Stimulated activated CD4-positive, alpha-beta T cell treated with anti-CD3 and anti-CD28 coated beads, Interleukin-1b, Interleukin-23, amount 100 ng/mL, for 4 hours (primary cell): ENCODE results near the gene GALNT9.

Experiments used
- DNase-seq, 2 donors: peaks; one replicate each; pipeline ENCODE4 v3.0.0-alpha.2; 2020; ENCODE audit warnings: low read depth in 2 of 2

The GALNT9 gene

DNA sequence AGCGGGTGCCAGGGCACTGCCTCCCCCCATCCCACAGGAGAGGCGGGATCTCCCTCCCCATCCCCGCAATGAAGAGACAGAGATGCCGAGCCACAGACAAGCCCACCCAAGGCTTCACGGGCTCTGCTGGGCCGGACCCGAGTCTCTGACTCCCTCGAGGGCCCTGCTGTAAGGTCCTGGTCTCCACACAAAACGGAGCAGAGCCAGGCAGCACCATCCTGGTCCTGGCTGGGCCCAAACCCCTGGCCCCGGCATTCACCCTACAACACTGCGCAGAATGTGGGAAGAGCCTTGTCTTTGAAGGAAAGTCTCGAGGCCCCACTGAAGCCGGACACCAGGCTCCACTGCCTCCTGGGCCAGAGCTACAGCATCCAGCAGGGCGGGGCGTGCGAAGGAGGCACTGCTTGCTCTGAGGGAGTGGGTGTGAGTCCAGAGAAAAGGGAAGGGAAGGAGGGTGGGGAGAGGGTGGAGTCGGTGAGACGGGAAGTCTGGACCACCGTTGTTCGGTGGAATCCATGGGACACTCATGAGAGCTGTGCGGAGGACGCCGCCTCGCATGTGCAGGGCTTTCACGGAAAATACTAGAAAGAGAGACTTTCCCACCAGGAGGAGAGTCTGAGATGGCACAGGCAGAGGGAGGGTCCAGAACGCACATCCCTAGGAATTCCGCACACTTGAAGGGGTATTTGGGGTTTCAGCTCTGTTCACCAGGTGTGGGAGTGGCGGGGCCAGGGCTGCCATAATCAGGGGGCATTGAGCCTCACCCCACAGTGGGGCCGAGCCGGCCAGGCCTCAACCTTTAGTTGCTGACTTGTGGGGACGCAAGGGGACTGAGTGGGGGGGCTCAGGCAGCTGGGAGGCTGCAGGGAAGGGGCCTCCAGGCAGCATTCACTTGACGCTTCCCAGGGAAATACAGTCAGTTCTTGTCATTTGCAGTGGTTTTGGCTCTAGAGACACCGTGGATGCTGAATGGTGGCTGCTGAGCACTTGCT lies 36.8 kb downstream of the GALNT9 start:
- no peak for DNase-seq

DNA sequence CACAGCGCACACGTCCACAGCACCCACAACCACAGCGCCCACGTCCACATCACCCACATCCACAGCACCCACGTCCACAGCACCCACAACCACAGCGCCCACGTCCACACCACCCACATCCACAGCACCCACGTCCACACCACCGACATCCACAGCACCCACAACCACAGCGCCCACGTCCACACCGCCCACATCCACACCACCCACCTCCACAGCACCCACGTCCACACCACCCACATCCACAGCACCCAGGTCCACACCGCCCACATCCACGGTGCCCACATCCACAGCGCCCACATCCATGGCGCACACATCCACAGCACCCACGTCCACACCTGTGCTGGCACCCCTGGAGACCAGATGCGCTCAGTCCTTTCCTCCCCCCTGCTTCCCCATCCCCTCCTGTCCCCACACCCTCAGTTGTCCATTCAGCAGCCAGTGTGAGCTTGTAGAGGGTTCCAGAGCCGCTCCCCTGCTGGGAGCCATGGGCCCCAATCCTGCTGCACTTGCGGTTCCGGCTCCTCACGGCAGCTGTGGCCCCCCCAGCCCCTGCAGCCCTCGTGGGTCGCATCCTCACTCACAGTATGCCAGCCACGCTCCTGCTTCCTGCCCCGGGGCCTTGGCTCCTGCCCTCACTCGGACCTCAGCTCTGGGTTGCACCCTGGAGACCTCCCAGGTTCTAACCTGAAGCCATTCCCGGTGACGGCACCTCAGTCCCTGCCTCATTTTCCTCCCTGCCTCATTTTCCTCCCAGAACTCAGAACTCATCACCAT lies 37.8 kb downstream of the GALNT9 start:
- DNase-seq = no peak

DNA sequence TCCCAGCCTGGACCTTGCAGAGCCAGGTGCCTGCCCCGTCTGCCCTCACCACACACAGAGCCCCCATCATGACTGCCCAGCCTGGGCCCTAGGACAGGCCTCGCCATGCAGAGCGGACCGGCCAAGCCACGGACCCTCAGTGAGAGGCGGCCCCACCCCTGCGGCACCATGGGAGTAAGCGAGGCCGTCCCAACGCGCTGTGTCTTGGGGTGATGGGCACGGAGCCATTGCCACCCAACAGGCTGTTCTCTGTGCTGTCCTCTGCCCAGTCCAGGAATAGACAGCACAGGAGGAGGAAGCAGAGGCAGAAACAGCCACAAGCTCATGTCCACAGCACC lies 39.2 kb downstream of the GALNT9 start:
- no peak for DNase-seq

DNA sequence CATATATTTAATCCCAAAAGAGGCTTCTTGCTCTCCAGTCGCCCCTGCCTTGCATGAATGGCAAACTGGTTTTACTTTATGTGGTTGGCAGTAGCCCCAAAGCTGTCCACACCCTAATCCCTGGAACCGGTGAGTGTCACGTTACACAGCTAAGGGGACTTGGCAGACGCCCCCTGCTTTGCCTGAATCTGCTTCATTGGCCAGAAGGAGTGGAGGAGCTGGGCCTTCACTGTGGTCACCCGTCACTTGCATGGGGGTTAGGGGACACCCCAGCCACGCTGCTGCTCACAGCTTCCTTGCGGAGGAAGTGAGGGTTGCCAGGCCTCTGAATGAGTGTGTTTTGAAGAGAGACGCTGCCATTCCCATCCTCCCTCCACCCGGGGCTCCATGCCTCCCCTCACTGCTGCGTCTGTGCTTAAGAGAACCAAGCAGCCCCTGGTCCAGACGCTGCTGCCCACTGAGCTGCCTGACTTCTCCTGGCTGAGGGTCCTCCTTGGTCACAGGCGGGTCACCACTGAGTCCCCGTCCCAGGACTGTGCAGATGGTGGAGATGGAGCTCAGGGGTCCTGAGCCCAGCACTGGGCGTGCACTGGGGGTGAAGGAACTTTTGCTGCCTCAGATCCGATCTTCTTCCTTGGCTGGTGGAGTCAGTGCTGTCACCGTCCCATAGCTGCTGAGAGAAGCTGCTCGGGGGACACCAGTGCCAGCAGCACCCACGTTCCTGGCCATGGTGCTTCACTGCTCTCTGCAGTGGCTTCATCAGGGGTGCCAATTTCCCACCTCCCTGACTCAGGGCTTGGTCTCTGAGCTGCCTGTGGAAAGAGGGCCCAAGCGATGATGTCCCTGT lies 39.8 kb downstream of the GALNT9 start:
- no peak for DNase-seq

DNA sequence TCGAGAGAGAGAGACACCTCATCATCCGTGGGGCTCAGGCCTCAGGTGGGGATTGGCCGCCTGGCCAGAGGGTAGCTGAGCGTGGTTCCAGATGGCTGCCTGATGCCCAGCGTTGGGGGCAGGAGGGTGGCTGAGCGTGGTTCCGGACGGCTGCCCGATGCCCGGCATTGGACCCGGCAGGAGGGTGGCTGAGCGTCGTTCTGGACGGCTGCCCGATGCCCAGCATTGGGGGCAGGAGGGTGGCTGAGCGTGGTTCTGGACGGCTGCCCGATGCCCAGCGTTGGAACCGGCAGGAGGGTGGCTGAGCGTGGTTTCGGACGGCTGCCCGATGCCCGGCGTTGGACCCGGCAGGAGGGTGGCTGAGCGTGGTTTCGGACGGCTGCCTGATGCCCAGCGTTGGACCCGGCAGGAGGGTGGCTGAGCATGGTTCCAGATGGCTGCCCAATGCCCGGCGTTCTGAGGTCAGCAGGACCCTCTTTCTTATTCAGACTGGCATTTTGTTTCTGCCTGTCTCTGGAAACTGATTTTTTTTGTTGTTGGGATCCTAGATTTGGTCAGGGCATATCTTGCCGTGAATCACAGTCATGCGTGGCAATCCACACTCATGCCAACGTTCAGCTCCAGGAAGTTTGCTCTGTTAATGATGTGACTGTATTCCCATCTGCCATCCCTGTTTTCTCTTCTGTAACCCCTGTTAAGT lies 40.7 kb downstream of the GALNT9 start:
- DNase-seq = no peak

DNA sequence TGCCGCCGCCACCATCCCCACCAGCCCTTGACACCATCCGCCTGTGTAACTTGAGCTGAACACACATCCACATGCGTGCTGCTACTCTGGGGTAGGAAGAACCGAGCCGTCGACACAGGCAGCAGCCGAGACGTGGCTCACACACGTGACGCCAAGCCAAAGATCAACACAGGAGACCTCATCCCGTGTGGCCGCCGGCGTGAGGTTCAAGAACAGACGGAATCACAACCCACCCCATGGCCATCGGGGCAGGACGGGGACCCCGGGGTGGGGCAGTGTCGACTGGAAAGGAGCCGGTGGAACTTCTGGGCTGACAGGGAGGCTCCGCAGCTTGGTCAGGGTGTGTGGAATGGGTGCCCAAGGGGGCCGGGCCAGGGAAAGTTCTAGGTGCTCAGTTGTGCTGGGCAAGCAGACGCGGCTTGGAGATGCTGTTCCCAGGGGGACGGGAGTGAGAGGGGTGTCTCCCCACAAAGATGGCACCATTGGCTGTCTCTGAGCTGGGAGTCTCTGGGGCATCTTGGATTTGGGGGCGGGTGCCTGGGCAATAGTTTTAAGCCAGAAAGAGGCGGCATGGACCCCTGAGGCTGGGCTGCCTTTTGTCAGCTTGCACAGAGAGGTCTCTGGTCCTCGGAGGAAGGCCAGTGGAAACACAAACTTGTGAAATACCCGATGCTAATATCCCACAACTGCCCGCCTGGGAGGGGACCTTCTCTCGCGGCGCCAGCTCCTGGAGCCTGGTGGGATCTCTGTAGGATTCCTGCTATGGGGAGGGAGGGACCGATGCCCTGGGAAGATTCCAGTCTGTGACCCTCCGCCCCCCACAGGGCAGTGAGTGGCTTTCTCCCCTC lies 41.8 kb downstream of the GALNT9 start:
- DNase-seq = no peak

DNA sequence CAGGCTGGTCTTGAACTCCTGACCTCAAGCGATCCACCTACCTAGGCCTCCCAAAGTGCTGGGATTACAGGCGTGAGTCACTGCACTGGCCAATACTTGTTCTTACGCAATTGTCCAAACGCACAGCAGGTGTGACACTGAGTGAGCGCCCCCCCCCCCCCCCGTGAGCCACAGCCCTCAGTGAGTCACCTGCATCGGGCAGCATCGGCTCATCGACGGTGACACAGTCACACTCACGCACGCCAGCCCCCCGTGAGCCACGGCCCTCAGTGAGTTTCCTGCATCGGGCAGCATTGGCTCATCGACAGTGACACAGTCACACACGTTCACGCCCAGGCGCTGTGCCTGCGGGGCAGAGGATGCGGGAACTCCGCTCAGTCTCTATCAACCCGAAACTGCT lies 42.5 kb downstream of the GALNT9 start:
- DNase-seq = no peak

DNA sequence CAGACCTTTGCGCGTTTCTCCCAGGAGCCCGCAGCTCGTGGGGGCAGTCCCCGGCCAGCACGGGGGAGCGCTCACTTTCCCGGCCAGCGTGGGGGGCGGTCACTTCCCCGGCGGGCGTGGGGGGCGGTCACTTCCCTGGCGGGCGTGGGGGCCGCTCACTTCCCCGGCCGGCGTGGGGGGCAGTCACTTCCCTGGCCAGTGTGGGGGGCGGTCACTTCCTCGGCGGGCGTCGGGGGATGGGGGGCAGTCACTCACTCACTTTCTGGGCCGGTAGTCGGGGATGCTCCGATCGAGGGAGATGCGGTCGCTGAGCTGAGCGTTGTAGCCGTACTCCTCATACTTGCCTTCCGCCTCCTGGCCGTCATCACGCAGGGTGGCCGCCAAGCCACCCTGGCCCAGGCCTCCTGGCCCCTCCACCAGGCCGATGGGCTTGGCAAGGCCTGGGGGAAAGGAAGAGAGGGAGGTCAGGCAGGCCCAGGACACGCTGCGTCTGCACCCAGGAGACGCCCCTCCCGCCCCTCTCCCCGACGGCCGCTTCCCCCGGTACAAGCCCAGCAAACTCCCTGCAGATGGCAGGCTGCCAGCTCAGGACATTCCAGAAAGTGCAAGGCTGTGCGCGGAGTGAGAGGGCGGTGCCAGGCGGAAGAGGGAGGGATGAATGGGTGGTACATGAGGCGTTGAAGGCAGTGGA lies 43.3 kb downstream of the GALNT9 start:
- DNase-seq = no peak

DNA sequence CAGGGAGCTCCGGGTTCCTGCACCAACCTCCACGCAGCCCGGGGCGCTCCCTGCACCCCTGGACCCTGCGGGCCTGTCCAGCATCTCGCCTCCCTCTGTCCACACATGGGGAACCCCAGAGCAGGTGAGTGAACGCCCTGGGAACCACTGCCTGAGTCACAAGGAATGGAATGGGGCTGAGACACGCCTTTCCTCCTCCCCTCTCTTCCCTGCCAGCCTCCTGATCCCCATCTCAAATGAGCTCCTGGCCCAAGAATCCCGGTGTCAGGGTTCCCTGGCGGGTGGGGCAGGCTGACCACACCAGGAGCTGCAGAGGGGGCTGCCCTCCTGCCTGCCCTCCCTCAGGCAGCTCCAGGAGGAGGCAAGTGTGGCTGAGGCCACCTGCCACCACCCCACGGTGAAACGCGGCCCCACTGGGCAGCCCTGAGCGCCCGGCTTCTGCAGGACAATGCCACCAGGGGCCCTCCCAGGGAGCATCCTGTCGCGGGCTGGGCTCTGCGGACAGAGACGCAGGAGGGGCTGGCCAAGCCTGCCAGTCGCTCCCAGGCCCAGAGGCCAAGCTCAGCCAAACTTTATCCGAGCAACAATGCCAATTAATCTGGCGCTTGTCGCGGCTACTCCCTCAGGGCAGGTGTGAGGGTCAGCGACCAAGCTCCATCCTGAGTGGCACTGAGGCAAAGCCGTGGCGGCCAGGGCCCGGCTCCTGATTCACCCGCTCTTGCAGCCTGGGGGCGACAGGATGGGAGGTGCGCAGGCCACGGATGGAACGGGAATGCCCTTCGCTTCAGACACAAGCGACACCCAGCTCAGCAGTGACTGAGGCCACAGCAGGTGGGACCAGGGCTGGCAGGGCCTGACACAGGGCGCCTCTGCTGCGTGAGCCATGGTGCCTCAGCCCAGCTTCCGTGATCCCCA lies 44.3 kb downstream of the GALNT9 start:
- DNase-seq = no peak

DNA sequence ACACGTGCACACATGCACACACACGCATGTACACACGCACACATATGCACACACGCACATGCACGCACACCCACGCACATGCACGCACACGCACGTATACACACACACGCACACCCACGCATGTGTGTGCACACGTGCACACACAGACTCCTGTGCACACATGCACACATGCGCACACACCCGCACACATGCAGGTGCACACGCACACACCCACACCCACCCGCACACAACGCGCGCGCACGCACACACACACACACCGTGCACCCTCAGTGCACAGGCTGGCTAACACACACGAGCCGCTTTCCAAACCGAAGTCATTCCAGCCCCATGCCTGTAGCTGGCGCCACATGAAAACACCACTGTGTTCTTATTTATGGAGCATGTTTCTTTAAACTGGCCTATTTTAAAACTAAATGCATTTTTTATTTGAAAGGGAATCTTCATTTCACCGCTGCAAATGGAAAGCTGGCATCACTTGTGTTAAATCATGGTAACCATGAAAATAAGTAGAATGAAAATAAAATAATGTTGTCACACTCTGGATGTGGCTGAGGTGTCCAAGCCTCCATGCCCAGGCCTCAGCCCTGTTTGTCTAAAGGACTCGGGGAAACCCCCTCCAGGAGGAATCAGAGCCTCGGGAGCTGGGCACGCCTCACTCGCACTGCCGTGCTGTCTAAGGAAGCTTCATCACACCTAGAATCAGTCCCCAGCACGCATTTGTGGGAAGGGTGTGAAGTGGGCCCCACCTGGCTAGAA lies 45.1 kb downstream of the GALNT9 start:
- no peak for DNase-seq

DNA sequence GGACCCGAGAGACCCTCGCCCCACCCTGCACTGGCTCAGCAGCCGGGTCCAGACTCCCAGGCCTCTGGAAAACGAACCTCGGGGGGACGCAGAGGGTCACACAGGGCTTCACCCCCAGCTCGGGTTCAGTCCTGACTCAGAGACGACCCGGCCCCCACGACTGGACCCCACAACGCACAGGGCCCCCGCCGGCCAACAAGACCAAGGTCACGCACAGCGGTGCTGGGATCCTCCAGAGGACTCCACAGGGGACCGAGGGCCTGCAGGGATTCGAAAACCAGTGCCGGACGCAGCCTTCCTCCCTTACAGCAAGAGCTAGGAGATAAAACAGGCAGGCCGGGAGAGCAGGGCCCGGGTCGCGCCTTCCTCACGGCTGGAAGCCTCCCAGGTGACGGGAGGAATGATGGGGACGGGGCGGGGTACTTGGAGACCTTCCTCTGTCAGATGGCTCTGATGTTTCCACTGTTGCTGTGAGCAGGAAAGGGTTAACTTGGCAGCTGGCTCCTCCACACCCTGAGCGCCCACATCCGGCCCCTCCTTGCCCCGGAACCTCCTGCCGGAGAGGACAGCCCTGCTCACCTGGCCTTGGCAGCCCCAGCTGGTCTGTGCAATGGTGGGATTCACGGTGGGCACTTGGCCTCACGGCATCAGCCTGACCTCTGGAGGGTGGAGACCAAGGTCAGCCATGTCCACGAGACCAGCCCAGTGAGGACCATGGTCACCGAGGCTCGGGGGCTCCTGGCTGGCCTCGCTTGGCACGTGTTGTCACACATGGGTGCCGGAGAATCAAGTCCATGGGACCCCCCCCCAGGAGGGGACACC lies 46.2 kb downstream of the GALNT9 start:
- DNase-seq = no peak

DNA sequence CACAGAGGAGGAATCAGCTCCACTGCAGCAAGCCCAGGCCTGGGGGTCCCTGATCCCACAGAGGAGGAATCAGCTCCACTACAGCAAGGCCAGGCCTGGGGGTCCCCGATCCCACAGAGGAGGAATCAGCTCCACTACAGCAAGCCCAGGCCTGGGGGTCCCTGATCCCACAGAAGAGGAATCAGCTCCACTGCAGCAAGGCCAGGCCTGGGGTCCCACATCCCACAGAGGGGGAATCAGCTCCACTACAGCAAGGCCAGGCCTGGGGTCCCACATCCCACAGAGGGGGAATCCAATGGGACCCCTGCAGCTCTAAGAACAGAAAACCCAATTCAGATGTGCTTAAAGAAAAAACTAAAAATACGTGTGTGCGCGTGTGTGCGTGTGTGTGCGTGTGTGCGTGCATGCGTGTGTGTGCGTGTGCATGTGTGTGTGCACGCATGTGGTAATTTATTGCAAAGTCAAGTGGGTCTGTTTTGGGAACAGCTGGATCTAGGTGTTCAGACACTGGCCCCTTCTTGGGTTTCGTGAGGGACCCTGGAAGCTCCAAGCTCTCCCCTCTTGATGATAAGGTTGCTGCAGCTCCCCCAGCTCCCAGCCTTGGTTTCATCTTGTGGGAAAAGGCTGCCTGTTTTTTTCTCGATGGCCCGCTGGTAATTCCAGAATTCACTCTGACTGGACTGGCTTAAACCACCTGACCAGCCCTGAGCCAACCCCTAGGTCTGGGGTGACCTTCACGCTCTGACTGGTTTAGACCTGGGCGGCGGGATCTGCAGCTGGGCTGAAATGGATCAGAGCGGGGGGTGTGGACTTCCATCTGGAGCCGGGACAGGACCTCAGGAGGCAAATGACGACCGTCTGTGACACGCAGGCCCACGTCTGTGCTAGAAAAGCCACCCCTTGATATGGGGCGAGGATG lies 47.1 kb downstream of the GALNT9 start:
- DNase-seq = no peak

DNA sequence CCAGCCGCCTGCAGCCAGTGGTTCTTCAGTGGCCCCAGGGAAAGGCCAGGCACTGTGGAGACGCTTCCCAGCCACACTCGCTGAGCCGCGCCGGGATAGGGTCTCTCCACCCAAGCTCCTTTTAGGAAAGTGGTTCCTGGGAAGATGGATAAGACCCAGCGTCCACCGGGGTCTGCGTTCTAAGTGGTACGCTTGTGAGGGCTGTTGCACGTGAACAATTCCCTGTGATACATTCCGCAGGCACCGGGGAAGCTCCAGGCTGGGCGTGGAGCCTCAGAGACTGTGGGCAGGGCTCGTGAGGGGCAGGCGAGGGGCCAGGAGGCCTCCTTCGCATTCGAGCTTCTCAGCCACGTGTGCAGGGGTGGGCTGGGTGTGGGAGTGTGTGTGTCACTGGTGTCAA lies 48.4 kb downstream of the GALNT9 start:
- no peak for DNase-seq

DNA sequence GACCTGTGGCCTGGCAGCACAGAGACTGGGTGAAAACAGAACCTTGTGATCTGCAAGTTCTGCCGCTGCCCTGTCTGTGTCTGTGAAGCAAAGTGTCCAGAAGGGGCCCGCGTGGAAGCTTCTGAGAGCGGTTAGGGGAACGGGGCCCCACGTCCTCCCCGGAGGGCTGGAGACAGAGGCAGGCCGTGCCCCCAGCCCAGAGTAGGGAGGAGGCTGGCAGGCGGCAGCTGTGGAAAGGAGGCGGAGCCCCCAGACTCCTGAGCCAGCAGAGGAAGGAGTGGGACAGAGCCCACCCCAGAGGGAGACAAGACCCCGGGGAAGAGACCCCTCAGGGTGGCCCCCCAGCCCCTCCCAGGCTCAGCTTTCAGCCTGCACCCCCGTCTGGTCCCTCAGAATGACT lies 49.0 kb downstream of the GALNT9 start:
- no peak for DNase-seq

DNA sequence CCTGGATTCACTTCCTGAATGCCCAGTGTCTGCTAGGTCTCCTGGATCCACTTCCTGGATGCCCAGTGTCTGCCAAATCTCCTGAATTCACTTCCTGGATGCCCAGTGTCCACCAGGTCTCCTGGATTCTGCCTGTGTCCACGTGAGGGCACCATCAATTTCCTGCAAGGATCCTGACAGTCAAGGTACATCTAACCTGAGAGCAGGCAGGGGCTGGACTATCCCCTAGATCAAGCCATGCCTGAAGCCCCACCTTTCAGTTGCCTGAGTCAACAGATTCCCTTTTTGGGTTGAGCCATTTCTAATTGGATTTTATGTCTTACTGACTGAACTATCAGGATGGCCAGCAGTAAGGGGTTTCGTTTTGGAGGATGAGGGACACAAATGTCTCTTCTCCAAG lies 49.5 kb downstream of the GALNT9 start:
- DNase-seq = no peak
